ENCODE data around the gene FRMD5.

GRCh38 chr15:44207643-44208042 is 12.6 kb upstream of the FRMD5 start:
- TF ChIP-seq CTCF (IDR thresholded peaks at IDR 0.05) (no peak), POLR2A (IDR thresholded peaks at IDR 0.05) (no peak)
